Measurements from ENCODE around the gene ARL8A. TPM values are rescaled to one million over a fixed set of nuclear protein-coding genes. Genes with fewer than 3 reads are reported as not detected.
"Not testable (repeated sequence)": the region's sequence is repeated elsewhere in the genome, so short reads cannot be mapped to it uniquely, and the experiment has no call there.

ARL8A gene
- total RNA-seq, 2 experiments from 2014 or later, result 39.7 to 42.0 TPM

DNA sequence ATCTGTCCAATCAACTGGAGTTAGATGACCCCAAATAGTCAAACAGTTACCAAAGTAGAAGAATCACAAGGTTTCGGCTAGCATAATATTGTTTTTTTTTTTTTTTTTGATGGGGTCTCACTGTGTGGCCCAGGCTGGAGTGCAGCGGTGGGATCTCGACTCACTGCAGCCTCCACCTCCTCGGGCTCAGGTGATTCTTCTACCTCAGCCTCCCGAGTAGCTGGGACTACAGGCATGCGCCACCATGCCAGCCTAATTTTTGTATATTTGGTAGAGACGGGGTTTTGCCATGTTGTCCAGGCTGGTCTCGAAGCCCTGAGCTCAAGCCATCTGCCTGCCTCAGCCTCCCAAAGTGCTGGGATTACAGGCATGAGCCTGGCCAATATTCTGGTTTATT lies 1.2 kb upstream of the ARL8A start:
- not testable (repeated sequence) for DNase-seq; H3K9me3 Mint-ChIP-seq (ENCODE audit: insufficient read depth); H3K27me3 Mint-ChIP-seq (ENCODE audit: low read depth); ATAC-seq
- Mint-ChIP-seq H3K4me1 (ENCODE audit: low read depth) (peaks cover 31% of the 10 kb centered on the region), H3K27ac (peak overlapping the region; percentile 89), H3K4me3 (peak overlapping the region; percentile 74), H3K36me3 (ENCODE audit: low read depth) (peaks cover 33% of the 10 kb centered on the region)
- POLR2A ChIA-PET, result interaction anchor here (0.8 to 8.4 kb wide), 2 partner anchors 11 to 14 kb away, joined by 3 to 103 read pairs; partner anchors contain the start of gene PTPN7
- CTCF ChIA-PET, result interaction anchor here (1.6 to 6.4 kb wide), 3 partner anchors 11 to 16 kb away, joined by 4 to 39 read pairs (median 16); partner anchors contain the start of gene PTPN7

DNA sequence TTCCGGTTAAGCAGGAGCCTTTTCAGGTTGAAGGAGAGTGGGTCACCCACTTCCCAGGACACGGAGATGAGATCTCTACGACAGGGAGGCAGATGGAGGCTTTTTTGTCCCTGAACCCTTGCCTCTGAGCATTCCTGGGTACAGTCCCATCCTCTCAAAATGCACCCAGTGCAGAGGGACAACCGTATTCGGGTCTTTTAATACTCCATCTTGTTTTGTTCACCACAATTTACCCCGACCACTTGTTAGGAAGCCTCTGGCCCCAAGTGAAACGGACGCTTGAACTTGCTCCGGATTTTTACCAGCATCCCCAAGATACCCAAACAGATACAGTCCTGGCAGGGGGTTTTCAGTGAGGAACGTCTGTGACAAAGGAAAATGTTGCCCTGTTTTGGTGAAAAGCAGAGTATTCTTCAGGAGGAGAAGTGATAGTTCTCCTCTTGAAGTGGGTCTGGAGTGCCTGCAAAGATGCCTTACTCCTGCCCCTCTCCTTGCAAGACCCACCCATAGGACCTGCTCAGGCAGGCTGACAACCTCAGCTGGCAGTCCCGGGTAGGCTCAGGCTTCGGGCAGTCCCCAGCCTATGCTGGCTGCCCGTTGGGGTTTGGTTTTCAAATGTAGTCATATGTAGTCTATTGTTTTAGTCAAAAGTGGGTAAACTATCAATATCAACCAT lies 669 bp upstream of the ARL8A start:
- Mint-ChIP-seq H3K4me3 (peak overlapping the region; percentile 74), H3K27me3 (ENCODE audit: low read depth) (no peaks in the 10 kb centered on the region), H3K27ac (peak overlapping the region; percentile 89), H3K4me1 (ENCODE audit: low read depth) (peaks cover 29% of the 10 kb centered on the region), H3K36me3 (ENCODE audit: low read depth) (peaks cover 33% of the 10 kb centered on the region), H3K9me3 (ENCODE audit: insufficient read depth) (no peaks in the 10 kb centered on the region)
- POLR2A ChIA-PET, result interaction anchor here (1.1 to 8.4 kb wide), 2 partner anchors 14 to 20 kb away, joined by 3 to 103 read pairs; partner anchors contain the start of gene PTPN7
- peak; percentile 49 for DNase-seq
- ATAC-seq, result peak; percentile 22
- CTCF ChIA-PET, result interaction anchor here (1.6 to 6.4 kb wide), 5 partner anchors 10 to 16 kb away, joined by 4 to 39 read pairs (median 19); partner anchors contain the start of gene PTPN7

DNA sequence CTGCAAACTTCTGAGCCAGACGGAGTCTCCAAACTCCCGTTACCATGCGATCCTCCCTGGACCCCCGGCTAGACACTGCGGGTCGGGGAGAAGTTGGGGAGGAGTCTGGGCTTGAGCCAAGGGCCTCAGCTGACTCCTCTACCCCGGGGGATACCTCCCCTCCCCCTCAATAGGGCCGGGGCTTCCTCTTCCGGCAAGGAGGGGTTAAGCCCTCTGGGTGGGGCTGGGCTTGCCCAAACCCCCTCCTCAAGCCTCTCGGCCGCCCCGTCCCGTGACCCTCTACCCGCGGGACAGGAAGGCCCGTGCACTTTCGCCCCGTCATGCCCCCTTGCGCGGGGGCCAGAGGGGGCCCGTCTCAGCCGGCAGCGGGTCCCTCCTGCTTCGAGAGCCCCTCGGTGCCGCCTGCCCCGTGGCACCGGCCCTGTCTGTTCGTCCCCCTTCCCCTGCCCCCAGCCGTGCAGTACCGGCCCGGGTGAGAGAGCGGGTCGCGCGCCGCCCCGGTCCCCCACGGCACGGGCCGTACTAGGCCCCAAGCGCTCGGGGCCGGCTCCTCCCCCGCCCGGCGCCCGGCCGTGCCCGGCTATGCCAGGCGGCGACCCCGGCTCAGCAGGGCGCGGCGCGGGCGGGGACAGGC lies 652 bp downstream of the ARL8A start:
- H3K4me3 Mint-ChIP-seq, result peak overlapping the region; percentile 98
- peaks cover 26% of the 10 kb centered on the region for H3K36me3 Mint-ChIP-seq (ENCODE audit: low read depth)
- H3K27ac Mint-ChIP-seq, result peak overlapping the region; percentile 94
- ChIA-PET CTCF (interaction anchor here (1.2 to 6.4 kb wide), 6 partner anchors 9 to 248 kb away, joined by 3 to 39 read pairs (median 12); partner anchors contain the start of gene PTPN7), POLR2A (interaction anchor here (1.1 to 8.4 kb wide), 4 partner anchors 9 to 22 kb away, joined by 3 to 103 read pairs (median 4); partner anchors contain the start of gene PTPN7)
- H3K27me3 Mint-ChIP-seq (ENCODE audit: low read depth), result no peaks in the 10 kb centered on the region
- H3K4me1 Mint-ChIP-seq (ENCODE audit: low read depth), result peaks cover 30% of the 10 kb centered on the region
- DNase-seq (peak; percentile 34), ATAC-seq (peak; percentile 65)
- H3K9me3 Mint-ChIP-seq (ENCODE audit: insufficient read depth), result no peaks in the 10 kb centered on the region

DNA sequence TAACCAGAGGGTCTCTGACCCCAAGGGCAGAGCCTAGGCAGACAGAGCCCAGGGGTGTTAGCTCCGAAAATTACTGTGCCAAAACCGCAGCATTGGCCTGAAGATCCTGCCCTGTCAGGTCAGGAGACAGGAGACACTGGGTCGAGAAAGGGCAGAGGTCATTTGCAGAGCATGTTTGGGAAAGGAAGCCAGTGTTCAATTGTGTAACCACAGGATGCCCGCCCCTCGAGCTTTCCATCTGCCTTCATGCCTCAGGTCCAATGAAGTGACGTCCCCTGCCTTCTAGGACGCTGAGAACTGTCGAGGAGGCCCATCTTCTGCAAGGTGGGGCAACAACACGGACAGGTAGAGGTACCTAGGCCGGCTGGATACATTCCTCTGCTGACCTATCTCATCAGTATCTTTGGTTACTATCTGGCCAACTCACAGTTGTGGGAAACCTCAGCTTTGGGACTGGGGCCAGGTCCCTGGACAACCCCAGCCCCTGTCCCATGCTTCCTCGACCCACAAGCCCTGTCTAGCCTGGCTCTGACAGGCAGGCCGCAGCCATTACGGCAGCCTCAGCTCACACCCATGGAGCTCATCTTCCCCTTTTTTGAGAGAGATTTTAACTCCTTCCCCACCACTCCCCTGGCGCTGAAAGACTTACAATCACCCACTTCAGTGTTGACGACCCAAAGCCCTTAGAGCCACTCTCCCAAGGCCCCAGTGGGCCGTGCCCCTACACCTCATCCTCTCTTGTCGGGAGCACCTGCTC lies 1.3 kb downstream of the ARL8A start:
- H3K4me1 Mint-ChIP-seq (ENCODE audit: low read depth), result peaks cover 31% of the 10 kb centered on the region
- no peaks in the 10 kb centered on the region for H3K9me3 Mint-ChIP-seq (ENCODE audit: insufficient read depth)
- peak overlapping the region; percentile 94 for H3K27ac Mint-ChIP-seq
- ATAC-seq (peak; percentile 31), DNase-seq (peak; percentile 41)
- POLR2A ChIA-PET, result interaction anchor here (0.6 to 8.4 kb wide), 4 partner anchors 8 to 933 kb away, joined by 3 to 103 read pairs (median 4); partner anchors contain the start of gene PTPN7
- CTCF ChIA-PET, result interaction anchor here (0.6 to 6.4 kb wide), 8 partner anchors 8 to 247 kb away, joined by 3 to 39 read pairs (median 5); partner anchors contain the start of genes ELF3 and PTPN7
- H3K36me3 Mint-ChIP-seq (ENCODE audit: low read depth), result peaks cover 22% of the 10 kb centered on the region
- peak overlapping the region; percentile 98 for H3K4me3 Mint-ChIP-seq
- no peaks in the 10 kb centered on the region for H3K27me3 Mint-ChIP-seq (ENCODE audit: low read depth)

DNA sequence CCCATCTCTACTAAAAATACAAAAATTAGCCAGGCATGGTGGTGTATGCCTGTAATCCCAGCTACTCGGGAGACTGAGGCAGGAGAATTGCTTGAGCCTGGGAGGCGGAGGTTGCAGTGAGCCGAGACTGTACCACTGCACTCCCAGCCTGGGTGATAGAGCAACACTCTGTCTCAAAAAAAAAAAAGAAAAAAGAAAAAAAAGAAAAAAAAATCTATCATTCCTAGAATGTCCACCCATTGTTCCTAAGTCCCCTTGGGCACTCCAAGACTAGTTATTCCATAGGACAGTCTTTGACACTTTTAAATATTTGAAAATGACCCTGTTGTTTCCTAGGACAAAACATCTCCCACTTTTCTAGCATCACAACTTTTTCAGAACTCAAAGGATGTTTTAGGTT lies 3.1 kb downstream of the ARL8A start:
- H3K36me3 Mint-ChIP-seq (ENCODE audit: low read depth), result peaks cover 18% of the 10 kb centered on the region
- DNase-seq; H3K9me3 Mint-ChIP-seq (ENCODE audit: insufficient read depth); H3K4me3 Mint-ChIP-seq; ATAC-seq; H3K27me3 Mint-ChIP-seq (ENCODE audit: low read depth); H3K27ac Mint-ChIP-seq; POLR2A ChIA-PET: not testable (repeated sequence)
- peaks cover 31% of the 10 kb centered on the region for H3K4me1 Mint-ChIP-seq (ENCODE audit: low read depth)
- CTCF ChIA-PET, result interaction anchor here (2.4 kb wide), 1 partner anchor 13 kb away, joined by 6 read pairs; no protein-coding TSS in a partner anchor

DNA sequence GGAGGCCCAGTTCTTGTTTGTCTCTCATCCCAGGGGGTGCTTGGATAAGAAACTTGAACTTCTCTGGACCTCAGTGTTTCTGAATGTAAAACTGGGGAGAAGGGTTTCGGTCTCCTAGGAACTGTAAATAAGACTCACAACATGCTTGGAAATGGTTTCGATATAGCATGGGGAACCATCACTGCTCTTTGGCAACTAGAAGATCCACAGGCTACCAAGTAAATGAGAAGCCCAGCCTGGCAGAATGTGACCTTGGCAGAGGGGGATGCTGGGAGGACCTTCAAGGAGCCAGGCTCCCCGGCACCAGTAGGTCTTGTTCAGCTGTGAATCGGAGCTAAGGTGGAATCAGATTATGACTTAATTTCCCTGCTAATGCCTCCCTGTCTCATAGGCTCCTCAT lies 3.7 kb downstream of the ARL8A start:
- Mint-ChIP-seq H3K36me3 (ENCODE audit: low read depth) (peaks cover 18% of the 10 kb centered on the region), H3K4me3 (no peak overlapping the region), H3K9me3 (ENCODE audit: insufficient read depth) (no peaks in the 10 kb centered on the region), H3K27ac (no peak overlapping the region), H3K27me3 (ENCODE audit: low read depth) (no peaks in the 10 kb centered on the region), H3K4me1 (ENCODE audit: low read depth) (peaks cover 29% of the 10 kb centered on the region)
- ATAC-seq (no peak), DNase-seq (no peak)
- POLR2A ChIA-PET, result no interaction called here
- CTCF ChIA-PET, result interaction anchor here (2.4 kb wide), 1 partner anchor 14 kb away, joined by 6 read pairs; no protein-coding TSS in a partner anchor

DNA sequence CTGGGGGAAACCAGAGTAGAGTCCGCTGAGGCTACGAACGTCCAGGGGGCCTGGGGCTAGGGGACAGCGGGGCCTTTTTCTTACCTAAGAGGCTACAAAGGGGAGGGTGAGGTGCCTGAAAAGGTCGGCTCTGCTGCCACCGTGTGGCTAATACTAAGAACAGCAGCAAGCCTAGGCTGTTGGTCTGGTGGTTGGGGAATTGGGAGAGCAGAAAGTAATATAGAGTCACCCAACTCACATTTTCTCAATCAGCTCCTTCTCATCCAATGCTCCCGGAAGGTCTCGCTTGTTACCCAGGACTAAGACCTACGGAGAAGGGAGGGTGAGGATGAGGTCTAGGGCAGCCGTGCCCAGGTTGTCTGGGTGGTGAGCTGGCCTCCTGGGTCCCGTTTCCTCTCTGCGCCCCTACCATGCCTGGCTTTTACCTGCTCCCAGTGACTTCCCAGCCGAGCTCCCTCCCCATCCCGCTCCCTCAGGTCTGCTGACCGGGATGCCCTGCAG lies 9.3 kb downstream of the ARL8A start:
- peak; percentile 67 for DNase-seq
- Mint-ChIP-seq H3K4me1 (ENCODE audit: low read depth) (peaks cover 12% of the 10 kb centered on the region), H3K27ac (no peak overlapping the region), H3K36me3 (ENCODE audit: low read depth) (peaks cover 18% of the 10 kb centered on the region), H3K9me3 (ENCODE audit: insufficient read depth) (no peaks in the 10 kb centered on the region), H3K4me3 (no peak overlapping the region), H3K27me3 (ENCODE audit: low read depth) (no peaks in the 10 kb centered on the region)
- POLR2A ChIA-PET, result interaction anchor here (1.1 to 1.4 kb wide), 3 partner anchors 8 to 25 kb away, joined by 3 to 4 read pairs (median 3); partner anchors contain the start of gene PTPN7
- CTCF ChIA-PET, result interaction anchor here (0.6 to 4.2 kb wide), 20 partner anchors 8 to 323 kb away, joined by 3 to 41 read pairs (median 6); partner anchors contain the start of genes ARL8A, ELF3, PTPN7 and SHISA4
- peak; percentile 77 for ATAC-seq

DNA sequence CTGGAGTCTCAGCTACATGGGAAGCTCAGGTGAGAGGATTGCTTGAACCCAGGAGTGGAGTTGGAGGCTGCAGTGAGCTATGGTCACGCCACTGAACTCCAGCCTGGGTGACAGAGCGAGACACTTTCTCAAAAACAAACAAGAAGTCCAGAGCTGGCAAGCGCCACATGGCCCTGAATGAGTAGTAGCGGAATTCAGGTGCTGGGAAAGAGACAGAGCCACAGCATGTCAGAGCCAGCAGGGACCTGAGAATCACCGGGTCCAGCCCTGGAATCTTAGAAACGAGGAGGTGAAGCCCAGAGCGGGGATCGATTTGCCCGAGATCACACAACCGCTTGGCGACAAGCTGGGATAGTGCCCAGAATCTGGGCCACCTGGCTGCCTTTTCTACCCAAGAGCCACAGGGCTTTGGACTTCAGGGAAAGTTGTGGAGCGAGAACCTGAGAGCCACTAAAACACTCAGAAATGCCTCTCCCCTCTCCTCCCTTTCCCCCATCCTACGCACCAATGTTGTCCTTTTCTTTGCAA lies 9.8 kb downstream of the ARL8A start:
- no peak for ATAC-seq
- no peaks in the 10 kb centered on the region for H3K9me3 Mint-ChIP-seq (ENCODE audit: insufficient read depth)

DNA sequence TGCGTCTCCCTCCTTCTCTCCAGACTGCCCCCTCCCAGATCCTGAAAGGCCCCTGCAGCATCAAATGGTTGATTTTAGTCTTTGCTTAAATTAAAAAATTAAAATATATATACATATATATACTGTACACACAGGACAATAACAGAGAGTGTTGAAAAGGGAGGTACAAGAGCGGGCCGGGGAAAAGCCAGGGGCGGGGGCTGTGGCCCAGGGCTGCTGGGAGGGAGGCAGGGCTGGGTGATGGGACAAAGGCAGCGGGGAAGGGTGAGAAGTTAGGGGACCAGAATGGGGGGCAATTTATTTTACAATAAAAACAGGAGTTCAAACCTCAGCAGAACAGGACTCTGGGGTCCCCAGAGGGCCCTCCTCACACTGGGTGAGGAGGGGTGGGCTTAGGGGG lies 10.5 kb downstream of the ARL8A start:
- Mint-ChIP-seq H3K9me3 (ENCODE audit: insufficient read depth) (no peaks in the 10 kb centered on the region), H3K27ac (no peak overlapping the region), H3K27me3 (ENCODE audit: low read depth) (no peaks in the 10 kb centered on the region), H3K36me3 (ENCODE audit: low read depth) (peaks cover 18% of the 10 kb centered on the region), H3K4me3 (no peak overlapping the region), H3K4me1 (ENCODE audit: low read depth) (peaks cover 11% of the 10 kb centered on the region)
- ChIA-PET POLR2A (interaction anchor here (1.4 kb wide), 1 partner anchor 9 kb away, joined by 3 read pairs; no protein-coding TSS in a partner anchor), CTCF (interaction anchor here (0.9 to 4.2 kb wide), 12 partner anchors 9 to 253 kb away, joined by 3 to 41 read pairs (median 14); partner anchors contain the start of genes ARL8A and ELF3)
- no peak for DNase-seq
- ATAC-seq, result no peak

More for the DNA sequence above, 9.8 kb downstream of the ARL8A start:
- POLR2A ChIA-PET, result interaction anchor here (1.1 to 1.4 kb wide), 2 partner anchors 8 to 11 kb away, joined by 3 read pairs; no protein-coding TSS in a partner anchor
- Mint-ChIP-seq H3K27ac (no peak overlapping the region), H3K4me3 (no peak overlapping the region), H3K4me1 (ENCODE audit: low read depth) (peaks cover 12% of the 10 kb centered on the region), H3K36me3 (ENCODE audit: low read depth) (peaks cover 18% of the 10 kb centered on the region), H3K27me3 (ENCODE audit: low read depth) (no peaks in the 10 kb centered on the region)
- CTCF ChIA-PET, result interaction anchor here (0.9 to 4.2 kb wide), 15 partner anchors 9 to 254 kb away, joined by 3 to 41 read pairs (median 9); partner anchors contain the start of genes ARL8A, ELF3 and SHISA4
- no peak for DNase-seq

DNA sequence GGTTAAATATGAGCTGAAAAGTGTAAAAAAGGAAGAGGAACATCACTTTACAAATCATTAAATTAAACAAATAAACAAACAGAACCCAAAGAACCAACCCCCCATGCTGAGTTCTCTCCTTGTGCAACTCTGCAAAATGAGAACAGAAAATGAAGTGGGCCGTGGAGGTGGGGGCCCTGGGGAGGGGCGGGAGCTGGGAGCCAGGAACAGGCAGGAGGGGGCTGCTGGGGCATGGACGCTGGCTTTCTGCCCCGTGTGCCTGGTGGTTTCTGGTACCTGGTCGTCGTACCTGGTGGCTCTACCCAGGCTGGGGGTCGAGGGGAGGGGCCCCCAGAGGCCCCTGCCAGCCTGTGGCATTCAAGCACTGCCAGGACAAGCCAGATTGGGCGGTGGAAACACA lies 11.0 kb downstream of the ARL8A start:
- H3K27me3 Mint-ChIP-seq (ENCODE audit: low read depth), result no peaks in the 10 kb centered on the region
- ChIA-PET CTCF (interaction anchor here (1.4 to 4.2 kb wide), 3 partner anchors 10 to 237 kb away, joined by 4 to 16 read pairs (median 6); no protein-coding TSS in a partner anchor), POLR2A (no interaction called here)
- ATAC-seq (no peak), DNase-seq (no peak)
- no peak overlapping the region for H3K27ac Mint-ChIP-seq
- peaks cover 18% of the 10 kb centered on the region for H3K36me3 Mint-ChIP-seq (ENCODE audit: low read depth)
- H3K4me3 Mint-ChIP-seq, result no peak overlapping the region
- peaks cover 9% of the 10 kb centered on the region for H3K4me1 Mint-ChIP-seq (ENCODE audit: low read depth)
- no peaks in the 10 kb centered on the region for H3K9me3 Mint-ChIP-seq (ENCODE audit: insufficient read depth)

All from activated CD8-positive, alpha-beta T cell treated with anti-CD3 and anti-CD28 coated beads, Interleukin-2, amount 10 ng/mL, durations not matched to agents 7 days and 5 days (primary cell).